Psoas muscle (tissue), 8 donors: ENCODE data around the gene HMGN4. TPM values are rescaled to one million over a fixed set of nuclear protein-coding genes. Genes with fewer than 3 reads are reported as not detected.

Experiments used
- ATAC-seq, 4 donors: fragments of 200-7000 bp; cut with Tn5 transposase; one replicate each; pipeline ENCODE4 v1.9.1; 2020; ENCODE audit warnings: moderate library complexity in 3 of 4, mild to moderate bottlenecking in 2 of 4
- DNase-seq, 2 donors: peaks; one replicate each; pipeline ENCODE4 v3.0.0-alpha.2; 2020
- H3K27ac ChIP-seq: fragments of 200-600 bp; one replicate; pipeline ENCODE4 v1.8.0; 2022
- H3K27me3 ChIP-seq, 3 donors: fragments of 200-600 bp in 1 of 3; one replicate each; pipeline versions ENCODE4 v1.6.1 to v1.8.0; 2013 to 2022; ENCODE audit warnings: low read length in 2 of 3, mild to moderate bottlenecking in 2 of 3, moderate library complexity in 1 of 3; ENCODE audit not compliant: insufficient read depth in 3 of 3
- H3K36me3 ChIP-seq, 2 donors: fragments of 200-600 bp in 1 of 2; one replicate each; pipeline versions ENCODE4 v1.6.1 to v1.8.0; 2013 to 2022; ENCODE audit warnings: low read depth in 1 of 2, mild to moderate bottlenecking in 1 of 2, moderate library complexity in 1 of 2; ENCODE audit not compliant: insufficient read depth in 1 of 2
- H3K4me1 ChIP-seq: fragments of 200-600 bp; one replicate; pipeline ENCODE4 v1.8.0; 2022
- H3K4me3 ChIP-seq: fragments of 200-600 bp; one replicate; pipeline ENCODE4 v1.8.0; 2022; ENCODE audit warnings: mild to moderate bottlenecking
- H3K9me3 ChIP-seq: fragments of 200-600 bp; one replicate; pipeline ENCODE4 v1.8.0; 2022
- WGBS, 3 donors: extraction: QIAGEN DNeasy Blood & Tissue Kit; methylation state at CpG; one replicate each; pipeline versions ENCODE4 v1.1.6 to v1.1.7; 2013; 5-methylcytosine and 5-hydroxymethylcytosine counted together
- intact Hi-C, 2 donors: fragments of 100-400 bp; cut with DNase I; formaldehyde crosslinking; loops; one replicate each; pipeline versions ENCODE4 v1.11.0 to v1.14.2; 2022
- polyA plus RNA-seq, 3 donors: library from polyadenylated mRNA; stranded (reverse); fragments of 200-250 nt; gene quantifications; one replicate each; pipeline ENCODE4 v1.2.3, GENCODE V29; 2013
- total RNA-seq, 4 donors: library from RNA; stranded (reverse); fragmentation: NEBNext Ultra II Directional in 2 of 4; extraction: Animal tissue kit (Norgen Biotek cat#: 25700) in 2 of 4; gene quantifications; one replicate each; pipeline versions ENCODE4 v1.2.1 to v1.2.4, GENCODE V29; 2021 to 2023
- TF ChIP-seq, protein P1 (sequence below): fragments of 200-600 bp; IDR thresholded peaks from one replicate; pipeline ENCODE4 v1.8.0; 2022; ENCODE audit warnings: antibody characterized with exemption
- donor health status: healthy with polysubstance abuse.
- donor health status: DM: no; HTN: no; CAD: no; lungs with moderate emphysema.
- donor health status: Bipolar disorder and iron deficiency.
- donor health status: healthy.
- donor health status: DM: yes; HTN: yes; CAD: no.
- donor health status: DM: no; HTN: no; CAD: no.
- donor health status: DM: no; HTN: no; CAD: no.
- donor health status: DM: yes; HTN: yes; CAD: no.

HMGN4 gene
- total and polyA plus RNA-seq, 7 donors, result 15.5 to 63.9 (median 29.7) TPM

DNA sequence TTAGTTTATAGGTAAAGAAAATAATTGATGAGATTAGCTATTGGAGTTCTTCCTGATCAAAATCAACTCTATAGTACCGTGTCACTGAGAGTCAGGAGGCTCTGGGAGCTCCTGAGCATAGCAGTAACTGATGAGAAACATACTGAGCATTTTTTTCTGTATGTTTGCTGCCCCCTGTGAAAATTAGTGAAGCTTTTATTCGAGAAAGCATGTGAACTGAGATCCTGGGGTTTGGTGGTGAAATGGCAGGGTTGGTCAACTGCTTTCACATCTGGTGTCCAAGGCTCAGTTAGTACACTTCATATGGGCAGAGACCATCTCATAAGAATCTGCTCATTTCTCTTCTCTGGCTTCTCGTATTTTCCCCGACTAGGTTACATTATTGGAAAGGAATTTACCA is 54.5 kb downstream of the HMGN4 start:
- H3K4me1 ChIP-seq, result peaks cover 7% of the 10 kb centered on the region
- intact Hi-C loops, result no loop called here
- WGBS, 3 donors, result 46 to 48% (median 48%) methylated on average over 4 of the region's 4 CpGs
- no peak for ATAC-seq
- no peak overlapping the region for H3K4me3 ChIP-seq
- DNase-seq, result no peak
- no peak overlapping the region for H3K27ac ChIP-seq
- no peaks in the 10 kb centered on the region for H3K9me3 ChIP-seq
- TF ChIP-seq, protein P1, sequence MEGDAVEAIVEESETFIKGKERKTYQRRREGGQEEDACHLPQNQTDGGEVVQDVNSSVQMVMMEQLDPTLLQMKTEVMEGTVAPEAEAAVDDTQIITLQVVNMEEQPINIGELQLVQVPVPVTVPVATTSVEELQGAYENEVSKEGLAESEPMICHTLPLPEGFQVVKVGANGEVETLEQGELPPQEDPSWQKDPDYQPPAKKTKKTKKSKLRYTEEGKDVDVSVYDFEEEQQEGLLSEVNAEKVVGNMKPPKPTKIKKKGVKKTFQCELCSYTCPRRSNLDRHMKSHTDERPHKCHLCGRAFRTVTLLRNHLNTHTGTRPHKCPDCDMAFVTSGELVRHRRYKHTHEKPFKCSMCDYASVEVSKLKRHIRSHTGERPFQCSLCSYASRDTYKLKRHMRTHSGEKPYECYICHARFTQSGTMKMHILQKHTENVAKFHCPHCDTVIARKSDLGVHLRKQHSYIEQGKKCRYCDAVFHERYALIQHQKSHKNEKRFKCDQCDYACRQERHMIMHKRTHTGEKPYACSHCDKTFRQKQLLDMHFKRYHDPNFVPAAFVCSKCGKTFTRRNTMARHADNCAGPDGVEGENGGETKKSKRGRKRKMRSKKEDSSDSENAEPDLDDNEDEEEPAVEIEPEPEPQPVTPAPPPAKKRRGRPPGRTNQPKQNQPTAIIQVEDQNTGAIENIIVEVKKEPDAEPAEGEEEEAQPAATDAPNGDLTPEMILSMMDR, result no peak
- H3K27me3 ChIP-seq, result peaks cover 0 to 36% (median 0%) of the 10 kb centered on the region in 3 donors
- no peaks in the 10 kb centered on the region for H3K36me3 ChIP-seq

DNA sequence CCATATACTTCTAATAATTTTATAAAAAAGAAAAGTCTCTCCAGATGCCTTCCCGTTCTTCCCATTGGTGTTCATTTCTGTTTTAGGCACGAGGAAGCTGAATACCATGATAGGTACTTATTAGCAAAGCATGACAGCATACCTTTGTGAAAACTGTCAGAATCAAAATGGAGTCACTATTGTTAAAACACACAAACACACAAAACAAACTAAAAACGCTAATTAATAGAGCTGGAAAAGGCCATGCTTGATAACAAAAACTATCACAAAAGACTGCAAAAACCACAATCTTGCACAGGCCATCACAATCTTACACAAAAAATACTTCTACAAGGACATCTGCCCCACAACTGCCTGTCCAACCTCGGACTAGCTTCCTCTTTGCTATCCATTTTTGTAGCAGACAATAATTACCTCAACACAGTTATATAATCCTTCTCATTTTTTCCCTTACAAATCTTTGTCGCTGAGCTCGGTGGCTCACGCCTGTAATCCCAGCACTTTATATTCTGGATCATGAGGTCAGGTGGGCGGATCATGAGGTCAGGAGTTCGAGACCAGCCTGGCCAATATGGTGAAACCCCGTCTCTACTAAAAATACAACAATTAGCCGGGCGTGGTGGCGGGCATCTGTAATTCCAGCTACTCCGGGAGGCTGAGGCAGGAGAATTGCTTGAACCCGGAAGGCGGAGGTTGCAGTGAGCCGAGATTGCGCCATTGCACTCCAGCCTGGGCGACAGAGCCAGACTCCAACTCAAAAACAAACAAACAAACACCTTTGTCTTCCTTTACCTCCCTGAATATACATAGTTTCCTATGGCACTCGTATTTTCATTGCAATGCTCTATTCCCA is 55.3 kb downstream of the HMGN4 start:
- no peak for DNase-seq
- TF ChIP-seq, protein P1, result no peak
- WGBS, 3 donors, result 30 to 44% (median 35%) methylated on average over 20 of the region's 20 CpGs
- intact Hi-C loops, result loop anchor here (2.0 kb wide), 2 partner anchors 251 to 419 kb away; no protein-coding TSS in a partner anchor
- no peak for ATAC-seq
- Histone ChIP-seq H3K27me3 (peaks cover 0 to 36% (median 0%) of the 10 kb centered on the region in 3 donors), H3K9me3 (no peaks in the 10 kb centered on the region), H3K4me3 (no peak overlapping the region), H3K36me3 (peaks cover 6 to 7% of the 10 kb centered on the region in 2 donors), H3K4me1 (peaks cover 13% of the 10 kb centered on the region), H3K27ac (no peak overlapping the region)

DNA sequence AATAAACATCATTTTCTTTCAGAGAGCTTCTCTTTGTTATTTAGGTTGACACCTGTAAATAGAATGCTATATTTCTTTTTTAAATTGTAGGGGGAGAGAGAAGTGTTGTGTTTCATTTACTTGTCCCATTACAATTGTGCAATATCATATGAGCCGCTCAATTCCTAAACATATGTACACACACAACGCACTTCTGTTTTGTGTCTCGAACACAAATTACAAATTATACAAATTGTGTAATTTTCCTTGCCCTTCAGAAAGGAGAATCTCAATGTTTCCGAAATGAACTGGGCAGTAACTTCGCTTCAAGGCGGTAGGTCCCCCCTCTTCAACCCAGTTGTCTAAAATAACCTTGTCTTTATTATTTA is 55.9 kb downstream of the HMGN4 start:
- WGBS, 3 donors, result 33 to 44% (median 34%) methylated on average over 6 of the region's 6 CpGs
- no peak overlapping the region for H3K27ac ChIP-seq
- ATAC-seq (no peak), DNase-seq (no peak)
- TF ChIP-seq, protein P1, result no peak
- peaks cover 13% of the 10 kb centered on the region for H3K4me1 ChIP-seq
- intact Hi-C loops, result loop anchor here (2.0 kb wide), 2 partner anchors 251 to 419 kb away; no protein-coding TSS in a partner anchor
- H3K9me3 ChIP-seq, result no peaks in the 10 kb centered on the region
- H3K27me3 ChIP-seq, result peaks cover 0 to 36% (median 0%) of the 10 kb centered on the region in 3 donors
- H3K36me3 ChIP-seq, result peaks cover 7 to 13% of the 10 kb centered on the region in 2 donors
- H3K4me3 ChIP-seq, result no peak overlapping the region

DNA sequence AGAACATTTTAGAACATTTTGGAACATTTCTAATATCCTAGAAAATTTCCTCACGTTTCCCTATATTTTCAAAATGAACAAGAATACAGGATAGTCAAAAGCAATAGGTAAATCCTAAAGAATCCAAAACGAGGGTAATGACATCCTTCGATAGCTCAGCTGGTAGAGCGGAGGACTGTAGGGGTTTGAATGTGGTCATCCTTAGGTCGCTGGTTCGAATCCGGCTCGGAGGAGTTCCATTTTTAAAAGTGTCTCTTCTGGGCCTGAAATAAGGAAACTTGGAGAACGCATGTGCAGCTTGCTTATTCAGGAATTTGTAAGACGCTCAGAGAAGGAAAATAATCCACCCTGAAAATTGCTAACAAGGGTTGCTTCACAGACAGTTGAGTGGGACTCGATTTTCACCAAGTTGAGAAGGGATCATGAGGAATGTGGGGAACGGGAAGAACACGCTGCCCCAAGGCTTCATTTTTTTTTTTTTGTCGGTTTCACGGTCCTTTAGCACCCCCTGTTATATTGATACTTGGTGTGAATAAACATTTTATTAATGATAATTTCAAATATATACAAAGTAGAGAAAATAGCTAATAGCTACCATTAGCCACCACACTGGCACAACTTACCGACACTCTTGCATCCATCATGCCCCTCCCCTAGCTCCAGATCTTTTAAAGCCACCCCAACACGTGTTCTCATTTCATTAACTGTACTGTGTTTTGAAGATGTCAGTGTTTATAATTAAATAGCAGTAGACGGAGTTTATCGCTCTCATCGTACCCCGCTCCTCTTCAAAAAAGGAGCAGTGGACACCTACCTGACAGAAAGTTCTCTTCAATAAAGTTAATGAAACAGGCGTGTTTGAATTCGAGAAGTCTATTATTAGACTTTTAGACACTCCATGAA is 56.8 kb downstream of the HMGN4 start:
- Histone ChIP-seq H3K27ac (peak overlapping the region; percentile 97), H3K4me3 (peak overlapping the region; percentile 95), H3K36me3 (peaks cover 7 to 22% of the 10 kb centered on the region in 2 donors), H3K27me3 (peaks cover 0 to 36% (median 0%) of the 10 kb centered on the region in 3 donors), H3K9me3 (no peaks in the 10 kb centered on the region), H3K4me1 (peaks cover 13% of the 10 kb centered on the region)
- 31 to 35% (median 34%) methylated on average over 23 of the region's 23 CpGs for WGBS, 3 donors
- ATAC-seq (no peak), DNase-seq (no peak)
- intact Hi-C loops, result loop anchor here (1.0 to 2.0 kb wide), 4 partner anchors 21 to 420 kb away; no protein-coding TSS in a partner anchor
- TF ChIP-seq, protein P1, result no peak
